GM08714 (cell line): ENCODE data around the gene CELF1.

Source experiments
- H3K4me3 ChIP-seq: fragments of 200-500 bp; sonication (Bioruptor generic); 2 replicates; pipeline ENCODE4 v1.5.1; 2014; ENCODE audit warnings: mild to moderate bottlenecking, low read length, inconsistent platforms
- ZNF274 ChIP-seq: IDR thresholded peaks from 2 replicates; pipeline ENCODE4 v1.6.1; 2012; ENCODE audit warnings: mild to moderate bottlenecking, low read depth, low read length

CELF1 gene

GRCh38 chr11:47453365-47453764 lies 99.6 kb downstream of the CELF1 start:
- H3K4me3 ChIP-seq: no peak overlapping the region
- TF ChIP-seq ZNF274: no peak

- no peak for TF ChIP-seq ZNF274
- H3K4me3 ChIP-seq: no peak overlapping the region
These were observed 100.9 kb downstream of the CELF1 start for GRCh38 chr11:47451990-47452389.

- no peak for TF ChIP-seq ZNF274
- no peak overlapping the region for H3K4me3 ChIP-seq
These were observed 101.5 kb downstream of the CELF1 start for GRCh38 chr11:47451436-47451835.

- no peak overlapping the region for H3K4me3 ChIP-seq
- TF ChIP-seq ZNF274: no peak
These were observed 103.4 kb downstream of the CELF1 start for GRCh38 chr11:47449541-47449940.

GRCh38 chr11:47448566-47449427 lies 104.1 kb downstream of the CELF1 start, which contains the start of gene RAPSN:
RAPSN (minus strand) TSS chr11:47449136; CDS start chr11:47448964, 172 bp downstream.
- no peak for TF ChIP-seq ZNF274

GRCh38 chr11:47447906-47448305 lies 105.0 kb downstream of the CELF1 start:
- no peak overlapping the region for H3K4me3 ChIP-seq
- no peak for TF ChIP-seq ZNF274

More at GRCh38 chr11:47448566-47449427, 104.1 kb downstream of the CELF1 start, which contains the start of gene RAPSN:
- H3K4me3 ChIP-seq: no peak within 1 kb of the TSS

- TF ChIP-seq ZNF274: no peak
- H3K4me3 ChIP-seq: no peak overlapping the region
These were observed 106.1 kb downstream of the CELF1 start for GRCh38 chr11:47446833-47447232.

- H3K4me3 ChIP-seq: no peak overlapping the region
- no peak for TF ChIP-seq ZNF274
These were observed 107.1 kb downstream of the CELF1 start for GRCh38 chr11:47445840-47446239.

GRCh38 chr11:47443817-47444216 lies 109.1 kb downstream of the CELF1 start:
- no peak overlapping the region for H3K4me3 ChIP-seq
- no peak for TF ChIP-seq ZNF274

- H3K4me3 ChIP-seq: no peak overlapping the region
These were observed 109.8 kb downstream of the CELF1 start for GRCh38 chr11:47443028-47443700.

GRCh38 chr11:47442514-47442913 lies 110.4 kb downstream of the CELF1 start:
- TF ChIP-seq ZNF274: no peak

More at GRCh38 chr11:47443028-47443700, 109.8 kb downstream of the CELF1 start:
- no peak for TF ChIP-seq ZNF274

GRCh38 chr11:47441421-47441820 lies 111.5 kb downstream of the CELF1 start:
- no peak for TF ChIP-seq ZNF274

More at GRCh38 chr11:47442514-47442913, 110.4 kb downstream of the CELF1 start:
- H3K4me3 ChIP-seq: no peak overlapping the region

GRCh38 chr11:47440054-47440476 lies 112.9 kb downstream of the CELF1 start:
- no peak overlapping the region for H3K4me3 ChIP-seq
- no peak for TF ChIP-seq ZNF274

More at GRCh38 chr11:47441421-47441820, 111.5 kb downstream of the CELF1 start:
- H3K4me3 ChIP-seq: no peak overlapping the region

- no peak for TF ChIP-seq ZNF274
- H3K4me3 ChIP-seq: no peak overlapping the region
These were observed 114.2 kb downstream of the CELF1 start for GRCh38 chr11:47438721-47439120.
